Lower leg skin (tissue), 4 donors: ENCODE measurements around the gene TNNI2. TPM values are rescaled to one million over a fixed set of nuclear protein-coding genes. Genes with fewer than 3 reads are reported as not detected.

Source experiments
- DNase-seq, 2 donors: peaks; one replicate each; pipeline ENCODE4 v3.0.0-alpha.2; 2019; ENCODE audit warnings: low spot score in 2 of 2
- H3K4me3 ChIP-seq: fragments of 200-600 bp; sonication (generic); 2 replicates; pipeline ENCODE4 v1.5.1; 2017; ENCODE audit warnings: mild to moderate bottlenecking, low read depth; ENCODE audit not compliant: poor library complexity, severe bottlenecking
- POLR2A ChIP-seq, 2 donors: fragments of 450-650 bp; IDR thresholded peaks; one replicate each; pipeline ENCODE4 v1.6.1; 2016 to 2017; ENCODE audit warnings: antibody characterized with exemption in 2 of 2, mild to moderate bottlenecking in 1 of 2, moderate library complexity in 1 of 2
- WGBS, 2 donors: methylation state at CpG; one replicate each; pipeline ENCODE4 v1.1.5; 2018; 5-methylcytosine and 5-hydroxymethylcytosine counted together
- intact Hi-C: fragments of 100-400 bp; cut with DNase I; formaldehyde crosslinking; loops from one replicate; pipeline ENCODE4 v1.15.0; 2023; ENCODE audit warnings: low total_unique reads
- total RNA-seq, 4 donors: library from RNA; depleted of rRNA; stranded (reverse); fragments of >200 nt; gene quantifications; one replicate each; pipeline ENCODE4 v1.1.0, GENCODE V29; 2016
- TF ChIP-seq, protein P1 (sequence below), 3 donors: fragments of 450-650 bp; IDR thresholded peaks; one replicate each; pipeline ENCODE4 v1.5.1; 2016; ENCODE audit warnings: antibody characterized with exemption in 3 of 3, mild to moderate bottlenecking in 3 of 3, moderate library complexity in 2 of 3

TNNI2 gene
- total RNA-seq, 4 donors from 2014 or later: 10.7 to 17.7 (median 15.8) TPM

DNA sequence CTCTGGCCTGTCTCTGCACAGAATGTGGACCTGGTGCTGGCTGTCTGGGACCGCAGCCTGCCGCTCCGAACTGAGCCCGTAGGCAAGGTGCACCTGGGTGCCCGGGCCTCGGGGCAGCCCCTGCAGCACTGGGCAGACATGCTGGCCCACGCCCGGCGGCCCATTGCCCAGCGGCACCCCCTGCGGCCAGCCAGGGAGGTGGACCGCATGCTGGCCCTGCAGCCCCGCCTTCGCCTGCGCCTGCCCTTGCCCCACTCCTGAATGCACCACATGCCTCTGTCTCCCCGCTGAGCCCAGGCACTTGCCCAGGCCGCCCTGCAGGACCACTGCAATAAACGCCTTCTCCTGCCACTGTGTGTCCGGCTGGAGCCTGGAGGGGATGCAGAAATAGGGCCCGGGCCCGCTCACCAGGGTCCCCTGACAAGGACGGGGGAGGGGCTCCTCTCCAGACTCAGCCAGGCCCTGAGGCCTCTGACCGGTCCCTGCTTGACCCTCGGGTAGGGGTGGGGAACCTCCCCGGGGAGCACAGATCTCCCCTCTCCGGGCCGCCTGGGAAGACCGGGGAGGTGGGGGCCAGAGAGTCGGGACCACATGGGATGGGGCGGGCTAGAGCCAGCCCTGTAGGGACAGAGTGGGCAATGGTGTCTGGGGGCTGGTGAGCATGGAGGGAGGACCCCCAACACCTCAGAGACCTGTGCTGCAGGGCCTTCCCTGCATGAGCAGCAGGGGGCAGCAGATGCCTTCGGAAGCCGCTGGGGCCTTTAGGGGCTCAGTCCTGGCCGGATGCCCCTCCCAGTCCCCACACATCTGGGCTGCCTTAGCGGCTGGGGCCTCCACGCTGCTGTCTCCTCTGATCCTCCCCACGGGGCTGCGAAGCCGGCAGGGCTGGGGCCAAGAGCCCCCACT lies 1.4 kb upstream of the TNNI2 start:
- 23 to 24% methylated on average over 22 to 37 of the region's 38 CpGs for WGBS, 2 donors
- no peak for TF ChIP-seq POLR2A (IDR thresholded peaks at IDR 0.05)
- TF ChIP-seq, protein P1, sequence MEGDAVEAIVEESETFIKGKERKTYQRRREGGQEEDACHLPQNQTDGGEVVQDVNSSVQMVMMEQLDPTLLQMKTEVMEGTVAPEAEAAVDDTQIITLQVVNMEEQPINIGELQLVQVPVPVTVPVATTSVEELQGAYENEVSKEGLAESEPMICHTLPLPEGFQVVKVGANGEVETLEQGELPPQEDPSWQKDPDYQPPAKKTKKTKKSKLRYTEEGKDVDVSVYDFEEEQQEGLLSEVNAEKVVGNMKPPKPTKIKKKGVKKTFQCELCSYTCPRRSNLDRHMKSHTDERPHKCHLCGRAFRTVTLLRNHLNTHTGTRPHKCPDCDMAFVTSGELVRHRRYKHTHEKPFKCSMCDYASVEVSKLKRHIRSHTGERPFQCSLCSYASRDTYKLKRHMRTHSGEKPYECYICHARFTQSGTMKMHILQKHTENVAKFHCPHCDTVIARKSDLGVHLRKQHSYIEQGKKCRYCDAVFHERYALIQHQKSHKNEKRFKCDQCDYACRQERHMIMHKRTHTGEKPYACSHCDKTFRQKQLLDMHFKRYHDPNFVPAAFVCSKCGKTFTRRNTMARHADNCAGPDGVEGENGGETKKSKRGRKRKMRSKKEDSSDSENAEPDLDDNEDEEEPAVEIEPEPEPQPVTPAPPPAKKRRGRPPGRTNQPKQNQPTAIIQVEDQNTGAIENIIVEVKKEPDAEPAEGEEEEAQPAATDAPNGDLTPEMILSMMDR (IDR thresholded peaks at IDR 0.05): peak in 1 of 3 donors; percentile 65
- intact Hi-C loops: no loop called here
- DNase-seq: no peak
- no peak overlapping the region for H3K4me3 ChIP-seq

DNA sequence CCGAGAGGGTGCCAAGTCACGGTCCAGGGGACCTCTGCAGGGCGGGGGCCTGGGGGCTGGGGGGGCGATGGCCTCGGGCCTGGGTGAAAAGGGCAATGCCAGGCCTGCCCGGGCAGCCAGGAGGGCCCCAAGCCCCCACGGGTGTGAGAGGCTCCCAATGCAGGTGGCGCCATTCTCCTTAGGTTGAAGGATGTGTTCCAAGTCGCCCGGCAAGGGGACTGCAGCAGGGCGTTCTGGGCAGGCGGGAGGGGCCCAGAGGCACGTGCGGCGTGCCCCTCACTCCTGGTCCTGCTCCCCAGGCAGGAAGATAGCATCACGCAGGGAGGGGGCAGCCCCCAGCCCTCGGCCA lies 730 bp upstream of the TNNI2 start:
- H3K4me3 ChIP-seq: no peak overlapping the region
- DNase-seq: no peak
- intact Hi-C loops: no loop called here
- TF ChIP-seq POLR2A (IDR thresholded peaks at IDR 0.05): no peak
- TF ChIP-seq, protein P1 (IDR thresholded peaks at IDR 0.05): no peak
- WGBS, 2 donors: 14 to 41% methylated on average over 10 to 13 of the region's 17 CpGs

DNA sequence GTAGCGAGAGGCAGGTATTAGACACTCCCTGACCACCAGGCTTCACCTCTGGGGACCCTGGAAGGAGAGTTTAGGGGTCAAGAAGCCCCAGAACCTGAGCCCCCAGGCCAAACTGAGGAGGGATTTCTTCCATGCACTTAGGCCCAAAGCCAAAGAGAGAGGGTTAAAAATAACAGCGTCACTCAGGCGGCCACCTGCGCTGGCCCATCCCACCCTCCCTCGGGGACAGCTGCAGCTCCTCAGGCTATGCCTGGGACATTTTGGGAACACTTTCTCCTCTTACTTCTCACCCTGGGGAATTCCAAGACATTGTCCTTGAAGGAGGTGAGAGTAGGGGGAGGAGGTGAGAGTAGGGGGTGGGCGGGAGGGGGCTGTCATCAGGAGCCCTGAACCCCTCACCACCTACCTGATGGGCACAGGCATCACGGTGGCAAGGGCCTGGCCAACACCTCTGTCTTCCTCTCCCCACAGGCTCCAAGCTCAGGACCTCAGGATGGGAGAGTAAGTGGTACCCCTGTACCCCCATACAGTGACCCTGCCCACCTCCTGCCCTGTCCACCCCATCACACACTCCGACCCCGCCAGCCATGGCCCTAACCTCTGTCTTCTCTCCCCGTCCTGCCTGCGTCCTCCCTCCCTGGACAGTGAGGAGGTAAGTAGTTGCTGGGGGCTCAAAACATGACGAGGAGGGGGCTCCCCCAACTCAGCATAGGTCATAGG lies 583 bp downstream of the TNNI2 start:
- TF ChIP-seq, protein P1 (IDR thresholded peaks at IDR 0.05): no peak
- no peak for TF ChIP-seq POLR2A (IDR thresholded peaks at IDR 0.05)
- no peak for DNase-seq
- no peak overlapping the region for H3K4me3 ChIP-seq
- WGBS, 2 donors: 65 to 70% methylated on average over 12 of the region's 12 CpGs
- intact Hi-C loops: no loop called here

DNA sequence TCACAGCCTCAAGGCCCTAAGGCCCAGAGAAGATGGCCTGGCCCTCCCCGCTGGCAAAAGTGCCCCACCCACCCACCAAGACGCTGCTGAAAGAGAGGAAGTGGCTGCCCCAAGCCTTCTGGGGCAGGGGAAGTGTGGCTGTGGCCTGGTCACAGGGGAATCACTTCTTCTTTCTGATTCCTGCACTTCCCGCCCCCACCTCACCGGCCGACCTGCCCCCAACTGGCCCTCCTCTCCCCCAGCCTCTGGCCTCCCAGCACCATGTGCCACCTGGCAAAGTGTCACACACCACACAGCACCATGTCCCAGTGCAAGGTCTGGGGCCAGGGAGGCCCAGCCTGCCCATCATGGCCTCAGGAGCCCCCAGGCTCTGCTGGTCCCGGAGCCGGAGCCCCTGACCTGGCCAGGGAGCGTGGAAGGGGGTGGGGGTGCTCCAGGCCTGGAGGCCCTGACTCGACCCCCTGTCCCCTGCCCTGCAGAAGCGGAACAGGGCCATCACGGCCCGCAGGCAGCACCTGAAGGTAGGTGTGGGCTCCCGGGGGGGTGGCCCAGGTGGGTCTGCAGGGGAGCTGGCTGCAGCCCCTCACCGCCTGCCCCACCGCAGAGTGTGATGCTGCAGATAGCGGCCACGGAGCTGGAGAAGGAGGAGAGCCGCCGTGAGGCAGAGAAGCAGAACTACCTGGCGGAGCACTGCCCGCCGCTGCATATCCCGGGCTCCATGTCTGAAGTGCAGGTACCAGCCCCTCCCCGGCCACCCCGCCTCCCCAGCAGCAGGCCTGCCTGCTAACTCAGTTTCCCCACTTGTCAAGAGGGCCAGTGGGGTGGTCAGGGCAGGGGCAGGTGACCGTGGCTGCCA lies 1.4 kb downstream of the TNNI2 start:
- no peak overlapping the region for H3K4me3 ChIP-seq
- WGBS, 2 donors: 73 to 80% methylated on average over 17 to 21 of the region's 26 CpGs
- no peak for DNase-seq
- intact Hi-C loops: no loop called here
- TF ChIP-seq POLR2A (IDR thresholded peaks at IDR 0.05): no peak
- TF ChIP-seq, protein P1 (IDR thresholded peaks at IDR 0.05): no peak

DNA sequence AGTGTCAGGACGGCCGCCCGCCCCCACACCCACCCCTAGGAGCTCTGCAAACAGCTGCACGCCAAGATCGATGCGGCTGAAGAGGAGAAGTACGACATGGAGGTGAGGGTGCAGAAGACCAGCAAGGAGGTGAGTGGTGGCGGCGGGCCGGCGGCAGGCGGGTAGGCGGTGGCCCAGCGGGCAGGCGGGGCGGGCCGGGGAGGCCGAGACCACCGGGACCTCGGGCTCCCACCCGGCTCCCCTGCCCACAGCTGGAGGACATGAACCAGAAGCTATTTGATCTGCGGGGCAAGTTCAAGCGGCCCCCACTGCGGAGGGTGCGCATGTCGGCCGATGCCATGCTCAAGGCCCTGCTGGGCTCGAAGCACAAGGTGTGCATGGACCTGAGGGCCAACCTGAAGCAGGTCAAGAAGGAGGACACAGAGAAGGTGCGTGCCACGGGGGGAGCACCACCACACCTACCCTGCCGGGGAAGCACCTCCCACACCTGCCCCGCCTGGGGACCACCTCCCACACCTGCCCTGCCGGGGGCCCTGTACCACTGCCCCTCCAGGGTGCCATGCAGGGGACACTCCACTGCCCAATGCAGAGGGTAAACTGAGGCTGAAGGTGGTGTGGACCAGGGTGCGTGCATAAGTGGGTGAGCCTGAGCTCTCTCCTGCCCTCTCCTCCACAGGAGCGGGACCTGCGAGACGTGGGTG lies 2.1 kb downstream of the TNNI2 start:
- H3K4me3 ChIP-seq: no peak overlapping the region
- DNase-seq: no peak
- TF ChIP-seq, protein P1 (IDR thresholded peaks at IDR 0.05): no peak
- no peak for TF ChIP-seq POLR2A (IDR thresholded peaks at IDR 0.05)
- WGBS, 2 donors: 83 to 88% methylated on average over 34 to 37 of the region's 37 CpGs
- intact Hi-C loops: no loop called here
